Chondrocyte (in vitro differentiated cells): ENCODE data around the gene STK40. TPM values are rescaled to one million over a fixed set of nuclear protein-coding genes. Genes with fewer than 3 reads are reported as not detected.
A peak's percentile ranks its signal among the peaks of the same experiment; 100 is the strongest.

Source experiments
- DNase-seq: peaks from one replicate; pipeline ENCODE4 v3.0.0; 2021; ENCODE audit warnings: mixed read lengths, low spot score
- H3K27ac Mint-ChIP-seq: one replicate; pipeline ENCODE4 v1.8.0; 2021; ENCODE audit warnings: mild to moderate bottlenecking, moderate library complexity, mixed read lengths; ENCODE audit not compliant: unreplicated experiment
- H3K27me3 Mint-ChIP-seq: 2 replicates; pipeline ENCODE4 v1.8.0; 2021; ENCODE audit warnings: low read depth, mixed read lengths
- H3K36me3 Mint-ChIP-seq: 2 replicates; pipeline ENCODE4 v1.8.0; 2021; ENCODE audit warnings: low read depth, mixed read lengths
- H3K4me1 Mint-ChIP-seq: 2 replicates; pipeline ENCODE4 v1.8.0; 2021; ENCODE audit warnings: low read depth, mild to moderate bottlenecking, mixed read lengths
- H3K4me3 Mint-ChIP-seq: one replicate; pipeline ENCODE4 v1.8.0; 2021; ENCODE audit warnings: mild to moderate bottlenecking, moderate library complexity, mixed read lengths; ENCODE audit not compliant: unreplicated experiment
- H3K9me3 Mint-ChIP-seq: 2 replicates; pipeline ENCODE4 v1.8.0; 2021; ENCODE audit warnings: low read depth, mixed read lengths
- CTCF ChIP-seq: fragments of 200-600 bp; sonication (generic); IDR thresholded peaks from 2 replicates; pipeline ENCODE4 v1.5.0; 2021; ENCODE audit warnings: antibody characterized with exemption, mild to moderate bottlenecking, moderate library complexity
- total RNA-seq: library from RNA; stranded (reverse); gene quantifications from 3 replicates; pipeline ENCODE4 v1.2.1, GENCODE V29; 2021

STK40 gene
- total RNA-seq, 1 donor from 2014 or later, result 63.7 TPM

GRCh38 chr1:36328713-36329112 lies 57.0 kb downstream of the STK40 start:
- Mint-ChIP-seq H3K4me3 (no peak overlapping the region), H3K27me3 (no peaks in the 10 kb centered on the region), H3K9me3 (no peaks in the 10 kb centered on the region), H3K27ac (no peak overlapping the region), H3K36me3 (peaks cover 2% of the 10 kb centered on the region), H3K4me1 (peaks cover 36% of the 10 kb centered on the region)
- no peak for TF ChIP-seq CTCF
- DNase-seq, result no peak

GRCh38 chr1:36328088-36328480 lies 57.6 kb downstream of the STK40 start:
- H3K36me3 Mint-ChIP-seq, result peaks cover 2% of the 10 kb centered on the region
- H3K9me3 Mint-ChIP-seq, result no peaks in the 10 kb centered on the region
- H3K27ac Mint-ChIP-seq, result peak overlapping the region; percentile 4
- no peak for DNase-seq
- peaks cover 37% of the 10 kb centered on the region for H3K4me1 Mint-ChIP-seq
- H3K27me3 Mint-ChIP-seq, result no peaks in the 10 kb centered on the region
- TF ChIP-seq CTCF, result no peak
- no peak overlapping the region for H3K4me3 Mint-ChIP-seq

- peaks cover 37% of the 10 kb centered on the region for H3K4me1 Mint-ChIP-seq
- no peak overlapping the region for H3K4me3 Mint-ChIP-seq
- H3K36me3 Mint-ChIP-seq, result peaks cover 2% of the 10 kb centered on the region
- TF ChIP-seq CTCF, result no peak
- no peaks in the 10 kb centered on the region for H3K27me3 Mint-ChIP-seq
- H3K9me3 Mint-ChIP-seq, result no peaks in the 10 kb centered on the region
- peak overlapping the region; percentile 80 for H3K27ac Mint-ChIP-seq
- DNase-seq, result no peak
These were observed 58.2 kb downstream of the STK40 start for GRCh38 chr1:36327421-36328087.

GRCh38 chr1:36326499-36326898 lies 59.2 kb downstream of the STK40 start:
- Mint-ChIP-seq H3K9me3 (no peaks in the 10 kb centered on the region), H3K36me3 (peaks cover 2% of the 10 kb centered on the region), H3K27ac (peak overlapping the region; percentile 80), H3K4me1 (peaks cover 42% of the 10 kb centered on the region), H3K27me3 (no peaks in the 10 kb centered on the region), H3K4me3 (no peak overlapping the region)
- DNase-seq, result no peak
- no peak for TF ChIP-seq CTCF

- Mint-ChIP-seq H3K36me3 (peaks cover 2% of the 10 kb centered on the region), H3K27me3 (no peaks in the 10 kb centered on the region), H3K9me3 (no peaks in the 10 kb centered on the region), H3K27ac (no peak overlapping the region), H3K4me1 (peaks cover 50% of the 10 kb centered on the region), H3K4me3 (no peak overlapping the region)
- no peak for TF ChIP-seq CTCF
- DNase-seq, result no peak
These were observed 61.4 kb downstream of the STK40 start for GRCh38 chr1:36324353-36324703.
